SK-N-SH (cell line): ENCODE data around the gene TANC1.

Experiments used
- GABPA ChIP-seq: IDR thresholded peaks from 2 replicates; pipeline ENCODE4 v1.4.0; 2012; ENCODE audit warnings: low read depth, mild to moderate bottlenecking
- TAF1 ChIP-seq: IDR thresholded peaks from 2 replicates; pipeline ENCODE4 v1.6.1; 2012; ENCODE audit warnings: low read depth, mild to moderate bottlenecking, low read length, moderate library complexity, borderline replicate concordance

- TF ChIP-seq TAF1 (no peak), GABPA (no peak)
These were observed 169.2 kb downstream of the TANC1 start for GRCh38 chr2:159137511-159138241.
